ENCODE data around the gene CCDC82.

CCDC82 gene

DNA sequence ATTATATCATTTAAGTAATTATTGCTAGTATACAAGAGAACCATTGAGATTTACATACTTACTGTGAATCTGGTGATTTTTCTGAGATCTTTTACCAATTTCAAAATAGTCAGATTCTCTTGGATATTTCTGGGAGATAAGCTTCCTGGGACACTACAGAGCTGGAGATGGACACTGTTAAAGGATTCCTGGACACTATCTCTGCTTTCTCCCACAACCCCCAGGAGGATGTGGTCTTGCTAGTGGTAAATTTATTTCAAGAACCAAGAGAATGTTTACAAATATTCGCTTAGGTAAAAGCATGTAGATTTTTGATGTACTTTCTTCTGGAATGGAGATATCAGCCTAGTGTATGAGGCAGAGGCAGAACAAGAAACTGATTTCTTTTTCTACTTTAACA, 12.9 kb downstream of the CCDC82 start:
- Histone ChIP-seq H3K4me1 (ENCODE audit: control insufficient read depth in 1 of 2, insufficient read depth in 1 of 2, low read depth in 1 of 2, low read length in 1 of 2) (no peaks in the 10 kb centered on the region), H3K27ac (no peak overlapping the region), H3K4me3 (ENCODE audit: low read depth in 1 of 2, low read length in 1 of 2) (no peak overlapping the region), H3K36me3 (peaks cover 30% of the 10 kb centered on the region), H3K27me3 (no peaks in the 10 kb centered on the region), H3K9me3 (no peaks in the 10 kb centered on the region)
- TF ChIP-seq, protein P1, sequence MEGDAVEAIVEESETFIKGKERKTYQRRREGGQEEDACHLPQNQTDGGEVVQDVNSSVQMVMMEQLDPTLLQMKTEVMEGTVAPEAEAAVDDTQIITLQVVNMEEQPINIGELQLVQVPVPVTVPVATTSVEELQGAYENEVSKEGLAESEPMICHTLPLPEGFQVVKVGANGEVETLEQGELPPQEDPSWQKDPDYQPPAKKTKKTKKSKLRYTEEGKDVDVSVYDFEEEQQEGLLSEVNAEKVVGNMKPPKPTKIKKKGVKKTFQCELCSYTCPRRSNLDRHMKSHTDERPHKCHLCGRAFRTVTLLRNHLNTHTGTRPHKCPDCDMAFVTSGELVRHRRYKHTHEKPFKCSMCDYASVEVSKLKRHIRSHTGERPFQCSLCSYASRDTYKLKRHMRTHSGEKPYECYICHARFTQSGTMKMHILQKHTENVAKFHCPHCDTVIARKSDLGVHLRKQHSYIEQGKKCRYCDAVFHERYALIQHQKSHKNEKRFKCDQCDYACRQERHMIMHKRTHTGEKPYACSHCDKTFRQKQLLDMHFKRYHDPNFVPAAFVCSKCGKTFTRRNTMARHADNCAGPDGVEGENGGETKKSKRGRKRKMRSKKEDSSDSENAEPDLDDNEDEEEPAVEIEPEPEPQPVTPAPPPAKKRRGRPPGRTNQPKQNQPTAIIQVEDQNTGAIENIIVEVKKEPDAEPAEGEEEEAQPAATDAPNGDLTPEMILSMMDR (IDR thresholded peaks at IDR 0.05): no peak

DNA sequence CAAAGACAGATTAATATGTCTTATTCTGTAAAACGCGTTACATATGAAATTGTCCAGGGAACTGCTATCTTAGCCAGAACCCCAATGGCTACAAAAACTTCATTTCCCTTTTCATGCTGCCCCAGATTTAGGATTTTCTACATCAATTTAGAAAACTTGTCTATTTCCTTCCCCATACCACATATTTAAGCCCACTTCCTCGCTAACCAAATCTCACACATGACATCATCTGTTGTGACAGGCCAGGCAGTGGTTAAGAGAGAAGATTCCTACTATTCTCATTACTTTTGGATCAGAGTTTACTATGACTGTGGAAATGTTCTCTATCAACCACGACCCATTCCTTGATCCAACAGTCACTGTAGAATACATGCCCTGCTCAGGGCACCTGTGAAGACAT, 15.9 kb downstream of the CCDC82 start:
- no peaks in the 10 kb centered on the region for H3K27me3 ChIP-seq
- no peaks in the 10 kb centered on the region for H3K9me3 ChIP-seq
- H3K4me3 ChIP-seq (ENCODE audit: low read depth in 1 of 2, low read length in 1 of 2): no peak overlapping the region
- TF ChIP-seq, protein P1 (IDR thresholded peaks at IDR 0.05): no peak
- peaks cover 41% of the 10 kb centered on the region for H3K36me3 ChIP-seq
- H3K27ac ChIP-seq: no peak overlapping the region
- no peaks in the 10 kb centered on the region for H3K4me1 ChIP-seq (ENCODE audit: control insufficient read depth in 1 of 2, insufficient read depth in 1 of 2, low read depth in 1 of 2, low read length in 1 of 2)

DNA sequence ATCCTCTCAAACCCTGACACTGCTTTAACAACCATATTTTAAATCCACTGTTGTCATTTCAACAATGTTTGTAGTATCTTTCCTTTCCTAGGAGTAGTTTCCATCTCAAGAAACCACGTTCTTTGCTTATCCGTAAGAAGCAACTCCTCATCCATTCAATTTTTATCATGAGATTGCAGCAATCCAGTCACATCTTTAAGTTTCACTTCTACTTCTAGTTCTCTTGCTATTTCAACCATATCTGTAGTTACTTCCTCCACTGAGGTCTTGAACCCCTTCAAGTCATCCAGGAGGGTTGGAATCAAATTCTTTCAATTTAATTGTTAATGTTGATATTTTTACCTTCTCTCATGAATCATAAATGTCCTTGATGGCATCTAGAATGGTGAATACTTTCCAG, 22.4 kb downstream of the CCDC82 start:
- no peak overlapping the region for H3K27ac ChIP-seq
- H3K4me3 ChIP-seq (ENCODE audit: low read depth in 1 of 2, low read length in 1 of 2): no peak overlapping the region
- H3K36me3 ChIP-seq: peaks cover 61% of the 10 kb centered on the region
- TF ChIP-seq, protein P1 (IDR thresholded peaks at IDR 0.05): no peak
- H3K27me3 ChIP-seq: no peaks in the 10 kb centered on the region
- no peaks in the 10 kb centered on the region for H3K9me3 ChIP-seq
- no peaks in the 10 kb centered on the region for H3K4me1 ChIP-seq (ENCODE audit: control insufficient read depth in 1 of 2, insufficient read depth in 1 of 2, low read depth in 1 of 2, low read length in 1 of 2)

DNA sequence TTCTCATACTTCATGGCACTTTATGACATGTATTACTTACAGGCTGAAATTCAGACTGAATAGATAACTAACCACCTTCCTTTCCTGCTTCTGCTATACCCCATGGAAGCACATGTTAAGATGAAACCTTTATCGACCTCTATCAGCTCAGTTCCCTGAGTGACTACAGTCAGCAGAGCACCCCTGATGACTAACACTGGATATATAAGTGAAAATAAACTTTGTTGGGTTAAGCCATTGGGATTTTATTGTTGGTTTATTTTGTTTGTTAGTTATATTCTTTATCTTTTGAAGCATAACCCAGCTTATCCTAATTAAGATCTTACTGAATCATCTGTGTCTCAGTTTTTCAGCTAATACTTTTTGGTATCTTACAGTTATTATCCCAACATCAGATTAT, 23.7 kb downstream of the CCDC82 start:
- Histone ChIP-seq H3K9me3 (no peaks in the 10 kb centered on the region), H3K4me1 (ENCODE audit: control insufficient read depth in 1 of 2, insufficient read depth in 1 of 2, low read depth in 1 of 2, low read length in 1 of 2) (no peaks in the 10 kb centered on the region), H3K27me3 (no peaks in the 10 kb centered on the region), H3K4me3 (ENCODE audit: low read depth in 1 of 2, low read length in 1 of 2) (no peak overlapping the region), H3K36me3 (peaks cover 55% of the 10 kb centered on the region), H3K27ac (no peak overlapping the region)
- TF ChIP-seq, protein P1 (IDR thresholded peaks at IDR 0.05): no peak

DNA sequence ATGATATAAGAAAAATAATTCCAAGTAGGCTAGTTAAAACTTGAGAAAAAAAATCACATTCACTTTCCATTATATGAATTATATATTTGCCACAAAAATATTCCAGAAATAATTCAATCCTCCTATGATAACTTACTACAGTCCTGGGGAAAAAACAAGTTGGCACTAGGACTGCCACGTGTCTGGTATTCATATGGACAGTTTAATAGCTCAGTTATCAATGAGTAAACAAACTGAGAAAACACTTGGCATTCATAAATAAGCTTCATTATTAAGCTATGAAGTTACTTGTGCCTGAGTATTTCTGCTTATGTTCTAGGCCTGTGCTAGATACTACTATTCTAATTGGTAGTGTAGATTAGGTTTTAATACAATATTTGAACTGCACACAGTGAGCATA, 24.2 kb downstream of the CCDC82 start:
- TF ChIP-seq, protein P1 (IDR thresholded peaks at IDR 0.05): no peak
- Histone ChIP-seq H3K36me3 (peaks cover 50% of the 10 kb centered on the region), H3K9me3 (no peaks in the 10 kb centered on the region), H3K27ac (no peak overlapping the region), H3K4me3 (ENCODE audit: low read depth in 1 of 2, low read length in 1 of 2) (no peak overlapping the region), H3K4me1 (ENCODE audit: control insufficient read depth in 1 of 2, insufficient read depth in 1 of 2, low read depth in 1 of 2, low read length in 1 of 2) (no peaks in the 10 kb centered on the region), H3K27me3 (no peaks in the 10 kb centered on the region)

DNA sequence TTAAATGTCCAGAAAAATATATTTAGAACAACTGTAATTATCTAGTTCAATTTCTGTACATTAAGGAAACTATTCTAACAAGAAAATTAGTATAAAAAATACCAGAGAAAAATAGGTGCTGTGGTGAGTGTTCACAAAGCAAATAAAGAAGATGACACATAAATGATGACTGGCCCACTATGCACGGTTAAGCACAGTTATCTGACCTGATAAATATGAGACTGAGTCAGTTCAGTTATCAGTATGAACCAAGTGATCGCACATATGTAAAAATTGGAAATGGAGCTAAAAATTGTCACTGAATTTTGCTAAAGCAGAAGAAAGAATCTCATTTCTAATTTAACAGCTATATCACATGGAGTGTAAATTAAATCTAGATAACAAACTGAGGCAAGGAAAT, 27.9 kb downstream of the CCDC82 start:
- Histone ChIP-seq H3K27ac (no peak overlapping the region), H3K4me3 (ENCODE audit: low read depth in 1 of 2, low read length in 1 of 2) (no peak overlapping the region), H3K36me3 (peaks cover 55% of the 10 kb centered on the region), H3K4me1 (ENCODE audit: control insufficient read depth in 1 of 2, insufficient read depth in 1 of 2, low read depth in 1 of 2, low read length in 1 of 2) (no peaks in the 10 kb centered on the region), H3K9me3 (no peaks in the 10 kb centered on the region), H3K27me3 (no peaks in the 10 kb centered on the region)
- TF ChIP-seq, protein P1 (IDR thresholded peaks at IDR 0.05): no peak
